GM18868 (cell line): ENCODE data around the gene SDCCAG8.

Experiments
- ATAC-seq: cut with Tn5 transposase; IDR thresholded peaks from one replicate; pipeline ENCODE4 v1.9.1; 2021; ENCODE audit warnings: mild to moderate bottlenecking, moderate library complexity; ENCODE audit not compliant: unreplicated experiment

SDCCAG8 gene

DNA sequence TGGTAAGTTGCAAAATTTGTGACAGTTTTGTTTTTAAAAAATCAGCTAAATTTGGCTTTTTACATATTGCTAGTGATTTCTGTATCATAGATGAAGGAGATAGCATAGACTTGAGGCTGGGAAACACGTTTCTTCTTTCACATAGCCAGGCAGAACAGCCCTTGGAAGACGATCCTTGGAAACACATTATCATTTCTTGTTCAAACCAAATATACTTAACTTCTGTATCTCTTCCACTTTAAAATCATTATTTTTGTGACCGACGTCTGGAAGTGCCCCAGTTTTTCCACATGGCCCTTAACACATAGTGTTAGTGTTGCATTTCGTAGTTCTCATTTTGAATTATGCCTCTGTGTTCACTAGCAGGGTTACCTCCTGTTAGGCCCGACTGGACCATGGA lies 193.5 kb downstream of the SDCCAG8 start:
- ATAC-seq: no peak

DNA sequence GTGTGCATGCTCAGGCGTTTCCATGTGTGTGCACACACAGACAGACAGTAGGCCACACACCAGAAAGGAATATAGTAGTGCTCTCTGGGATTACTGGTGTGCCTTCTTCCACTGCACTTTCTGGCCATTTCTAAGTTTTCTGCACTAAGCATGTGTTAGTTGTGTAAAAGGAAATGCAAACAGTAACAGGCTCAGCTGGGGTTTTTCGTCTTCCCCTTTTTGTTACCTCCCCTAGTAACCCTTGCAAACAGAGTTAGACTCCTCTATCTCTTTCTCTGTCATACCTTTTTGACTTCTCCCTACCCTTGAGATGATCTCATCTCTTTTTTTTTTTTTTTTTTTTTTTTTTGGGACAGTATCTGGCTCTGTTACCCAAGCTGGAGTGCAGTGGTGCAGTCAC lies 196.3 kb downstream of the SDCCAG8 start:
- peak; percentile 72 for ATAC-seq

DNA sequence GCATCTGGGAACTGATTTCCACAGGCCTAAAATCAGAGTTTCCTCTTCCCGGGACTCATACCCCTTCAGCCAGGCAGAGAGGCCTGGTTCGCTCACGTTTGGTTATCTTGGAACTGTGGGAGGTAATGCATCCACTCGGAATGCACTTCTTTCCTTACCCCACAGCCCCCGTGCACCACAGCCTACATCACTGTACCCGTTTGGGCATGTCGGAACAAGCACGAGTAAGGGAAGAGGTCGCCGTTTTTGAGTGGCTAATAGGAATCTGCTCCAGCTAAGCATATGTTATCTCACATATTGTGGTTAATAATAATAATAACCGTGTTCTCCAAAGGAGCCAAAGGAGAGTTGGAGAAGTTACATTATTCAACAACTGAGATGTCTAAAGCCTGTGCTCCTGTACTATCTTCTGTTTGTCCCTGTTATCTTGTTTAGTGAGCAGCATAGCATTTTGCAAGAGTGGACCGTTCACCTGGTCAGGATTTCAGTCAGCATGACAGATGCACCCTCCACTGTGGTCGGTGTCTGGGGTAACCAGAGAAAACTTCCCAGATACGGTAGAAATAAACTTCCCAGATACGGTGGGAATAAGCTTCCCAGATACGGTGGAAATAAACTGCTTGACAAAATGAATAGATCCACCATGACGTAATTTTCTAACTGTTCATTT lies 198.6 kb downstream of the SDCCAG8 start:
- no peak for ATAC-seq

DNA sequence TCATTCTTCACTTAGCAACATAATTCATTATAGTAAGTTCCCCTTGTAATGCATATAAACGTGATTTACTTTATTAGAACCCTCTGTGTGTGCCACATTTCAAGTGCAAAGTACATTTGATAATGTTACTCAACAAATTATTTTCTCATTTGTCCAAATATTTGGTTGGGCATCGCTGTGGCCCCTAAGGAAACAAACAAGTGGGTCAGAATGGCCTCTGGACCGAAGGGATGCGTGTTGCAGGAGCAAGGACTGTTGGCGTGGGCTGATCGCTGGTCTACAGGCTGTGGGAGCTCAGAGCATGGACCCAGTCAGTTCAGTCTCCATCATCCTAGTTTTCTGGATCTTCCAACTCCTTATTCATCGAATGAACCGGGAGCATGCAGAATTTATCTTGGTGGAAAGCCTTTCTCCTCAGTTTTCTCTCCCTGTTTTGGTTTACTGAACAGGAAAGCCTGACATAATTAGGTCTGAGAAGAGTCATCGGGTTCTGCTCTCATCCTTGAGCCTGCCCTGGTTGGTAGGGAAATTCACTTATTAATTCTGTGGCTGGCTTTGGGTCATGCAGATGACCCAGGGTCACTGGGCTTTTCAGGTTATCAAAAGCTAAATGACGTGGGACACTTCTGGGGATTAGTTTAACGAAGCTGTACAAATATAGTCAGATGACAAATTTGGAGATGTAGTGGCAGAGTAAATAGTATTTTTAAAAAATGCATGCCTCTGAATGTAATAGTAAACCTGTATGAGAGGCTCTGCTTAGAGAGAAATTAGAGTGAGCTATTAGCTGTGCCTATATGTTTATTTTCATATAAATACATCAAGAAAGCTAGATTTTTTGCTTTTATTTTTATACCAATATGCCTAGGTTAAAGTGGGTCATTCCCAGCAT lies 200.2 kb downstream of the SDCCAG8 start:
- ATAC-seq: no peak

DNA sequence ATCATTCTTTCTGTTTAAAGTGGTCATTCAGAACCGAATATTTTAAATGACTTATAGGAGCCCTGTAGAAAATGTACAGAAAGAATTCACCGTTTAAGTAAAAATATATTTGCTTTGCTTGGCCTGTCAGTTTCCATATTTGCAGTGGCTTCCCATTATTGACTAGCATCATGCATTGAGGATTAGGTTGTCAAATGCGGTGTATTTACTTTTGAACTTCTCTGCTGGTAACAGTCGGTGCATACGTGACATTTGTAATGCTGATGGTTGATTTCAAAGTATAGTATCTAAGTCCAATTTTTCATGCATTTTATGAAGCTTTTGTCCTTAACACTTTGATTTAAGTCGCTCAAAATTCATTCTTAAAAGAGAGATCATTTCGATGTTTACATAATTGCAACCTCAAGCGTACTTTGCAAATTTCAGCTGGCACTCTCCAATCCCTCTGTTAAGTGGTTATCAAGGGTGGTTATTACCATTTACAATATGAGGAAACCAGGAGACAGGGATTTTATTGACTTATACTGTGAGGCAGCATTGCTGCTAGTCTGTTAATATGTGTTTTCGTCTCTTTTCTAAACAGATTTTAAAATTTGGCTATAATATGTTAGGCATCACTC lies 201.6 kb downstream of the SDCCAG8 start:
- ATAC-seq: no peak

DNA sequence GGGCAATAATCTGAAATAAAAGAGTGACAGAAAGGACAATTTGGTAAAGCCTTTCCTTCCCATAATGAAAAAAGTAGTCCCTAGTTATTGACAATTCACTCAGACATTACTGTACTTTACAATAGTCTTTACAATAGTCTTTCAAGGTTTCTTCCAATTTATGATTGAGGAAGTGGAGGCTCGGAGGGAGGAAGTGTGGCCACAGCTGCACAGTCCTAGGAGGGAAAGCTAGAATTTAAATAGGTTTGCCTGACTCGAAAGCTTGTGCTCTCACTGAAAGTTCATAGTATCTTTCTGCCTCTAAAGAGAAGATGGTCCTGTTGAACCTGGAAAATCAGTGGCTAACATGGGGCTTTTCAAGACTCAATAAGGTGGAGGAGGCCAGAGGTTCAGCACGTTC lies 203.2 kb downstream of the SDCCAG8 start:
- no peak for ATAC-seq

DNA sequence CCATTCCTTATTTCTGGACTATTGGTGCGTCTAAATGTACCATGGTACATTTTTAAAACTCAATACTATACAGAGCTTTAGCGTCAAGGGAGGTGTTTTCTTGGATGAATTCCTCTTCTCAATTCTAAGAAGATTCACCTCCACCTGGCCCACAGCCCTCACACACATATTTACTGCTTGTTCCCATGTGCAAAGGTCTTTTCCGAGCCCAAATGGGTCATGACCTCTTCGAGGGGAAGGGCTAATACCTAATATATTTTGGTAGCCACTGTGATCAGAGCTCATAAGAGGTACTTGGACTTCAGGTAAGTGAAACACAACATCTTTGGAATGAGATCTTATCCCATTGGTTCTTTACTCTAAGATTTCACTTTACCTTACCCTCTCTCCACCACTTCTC lies 205.9 kb downstream of the SDCCAG8 start:
- no peak for ATAC-seq

DNA sequence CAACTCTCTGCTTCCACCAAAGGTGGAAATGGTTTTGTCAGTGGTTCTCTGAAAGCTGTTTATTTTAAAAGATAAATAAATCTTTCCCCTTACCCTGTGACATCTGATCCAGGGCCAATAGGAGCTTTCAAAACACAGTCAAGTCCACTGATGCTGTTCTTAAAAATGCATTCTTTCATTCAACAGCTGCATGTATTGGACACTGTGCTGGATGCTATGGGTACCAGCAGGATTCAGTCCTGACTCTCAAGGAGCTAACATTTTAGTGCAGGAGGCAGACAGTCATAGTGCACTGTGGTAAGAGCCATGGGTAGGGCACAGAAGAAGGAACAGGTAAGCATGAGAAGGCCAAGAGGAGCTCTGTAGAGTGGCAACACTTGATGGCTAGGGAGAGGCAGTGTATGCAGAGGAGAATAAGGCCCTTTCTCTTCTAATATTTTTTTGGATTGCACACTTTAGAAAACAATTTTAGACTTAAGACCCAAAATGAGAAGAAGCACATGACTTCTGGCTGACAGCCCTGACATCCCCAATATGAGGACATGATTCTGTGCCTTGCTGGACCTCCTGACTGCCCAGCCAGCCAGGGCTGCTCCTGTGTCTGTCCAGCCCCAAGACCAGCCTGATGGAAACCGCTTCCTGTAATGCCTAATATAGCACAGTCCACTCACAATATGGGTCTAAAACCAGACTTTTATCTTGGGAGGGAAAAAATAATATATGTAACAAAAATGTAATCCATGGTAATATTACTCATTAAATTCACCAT lies 207.3 kb downstream of the SDCCAG8 start:
- ATAC-seq: no peak

DNA sequence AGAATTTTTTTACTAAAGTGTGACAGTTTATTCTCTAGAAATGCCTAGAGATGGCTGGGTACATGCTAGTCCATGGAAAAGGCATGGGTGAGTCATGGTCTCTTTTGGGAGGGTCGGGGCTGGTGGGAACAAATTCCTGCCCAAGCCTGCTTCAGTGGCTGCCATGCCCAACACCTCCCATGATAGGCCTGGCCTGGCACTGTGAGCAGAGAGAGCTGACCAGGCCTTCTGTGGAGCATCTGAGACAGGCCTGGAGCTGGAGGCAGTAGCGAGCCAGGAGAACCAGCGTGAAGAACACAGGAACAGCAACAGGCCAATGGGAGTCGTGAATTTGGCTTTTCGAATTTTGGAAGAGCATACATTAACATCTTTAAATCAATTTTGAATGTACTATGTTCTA lies 209.2 kb downstream of the SDCCAG8 start:
- no peak for ATAC-seq

DNA sequence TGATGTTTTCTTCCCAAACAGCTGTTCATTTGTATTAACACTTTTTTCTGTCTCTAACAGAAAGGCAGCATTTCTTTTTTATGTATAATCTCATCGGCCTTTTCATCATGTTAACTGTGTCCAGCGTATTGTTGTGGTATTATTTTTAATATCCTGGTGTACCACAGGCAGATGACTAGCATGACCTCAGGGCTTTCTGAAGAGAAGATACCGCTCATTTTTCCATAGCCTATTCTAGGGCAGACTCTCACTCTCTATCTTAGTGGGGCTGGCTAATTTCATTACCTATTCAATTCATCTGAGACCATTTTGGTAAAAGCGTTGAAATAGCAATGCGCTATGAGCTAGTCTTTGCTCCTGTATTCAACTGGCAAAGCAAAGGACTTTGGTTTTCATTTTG lies 209.9 kb downstream of the SDCCAG8 start:
- no peak for ATAC-seq

DNA sequence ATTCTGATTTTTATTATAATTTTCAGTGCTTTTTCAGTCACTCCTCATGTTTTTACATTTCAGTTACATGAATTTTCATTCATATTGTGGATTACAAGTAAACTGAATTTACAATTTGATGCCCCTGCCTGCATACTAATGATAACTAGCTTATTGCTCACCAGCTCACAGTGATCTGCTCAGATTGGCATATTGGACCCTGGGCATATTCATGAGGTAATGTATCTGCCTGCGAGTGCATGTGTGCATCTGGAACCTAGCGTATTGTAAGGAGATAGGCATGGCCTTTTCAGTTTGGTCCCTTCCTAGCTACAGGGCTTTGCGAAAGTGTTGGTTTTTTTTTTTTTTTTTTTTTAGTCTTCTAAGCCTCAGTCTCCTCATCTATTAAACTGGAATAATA lies 213.7 kb downstream of the SDCCAG8 start:
- no peak for ATAC-seq

DNA sequence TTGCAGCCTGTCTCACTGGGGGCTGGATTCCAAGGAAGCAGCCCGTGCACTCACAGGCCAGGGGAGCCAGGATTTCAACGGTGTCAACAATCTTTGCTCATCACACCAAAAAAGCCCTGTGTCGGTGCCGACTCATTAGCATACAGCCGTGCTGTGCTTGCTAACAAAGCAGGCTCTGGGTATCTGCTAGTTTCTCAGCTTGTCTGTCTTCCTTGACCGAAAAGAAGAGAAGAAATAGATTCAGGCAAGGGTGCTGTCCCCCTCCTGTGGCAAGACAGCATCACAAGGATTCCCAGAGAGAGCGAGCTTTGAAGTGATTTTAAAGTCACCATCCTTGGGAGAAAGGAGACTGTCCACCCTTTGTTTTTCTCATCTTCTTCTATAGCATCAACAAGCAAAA lies 214.7 kb downstream of the SDCCAG8 start:
- no peak for ATAC-seq

DNA sequence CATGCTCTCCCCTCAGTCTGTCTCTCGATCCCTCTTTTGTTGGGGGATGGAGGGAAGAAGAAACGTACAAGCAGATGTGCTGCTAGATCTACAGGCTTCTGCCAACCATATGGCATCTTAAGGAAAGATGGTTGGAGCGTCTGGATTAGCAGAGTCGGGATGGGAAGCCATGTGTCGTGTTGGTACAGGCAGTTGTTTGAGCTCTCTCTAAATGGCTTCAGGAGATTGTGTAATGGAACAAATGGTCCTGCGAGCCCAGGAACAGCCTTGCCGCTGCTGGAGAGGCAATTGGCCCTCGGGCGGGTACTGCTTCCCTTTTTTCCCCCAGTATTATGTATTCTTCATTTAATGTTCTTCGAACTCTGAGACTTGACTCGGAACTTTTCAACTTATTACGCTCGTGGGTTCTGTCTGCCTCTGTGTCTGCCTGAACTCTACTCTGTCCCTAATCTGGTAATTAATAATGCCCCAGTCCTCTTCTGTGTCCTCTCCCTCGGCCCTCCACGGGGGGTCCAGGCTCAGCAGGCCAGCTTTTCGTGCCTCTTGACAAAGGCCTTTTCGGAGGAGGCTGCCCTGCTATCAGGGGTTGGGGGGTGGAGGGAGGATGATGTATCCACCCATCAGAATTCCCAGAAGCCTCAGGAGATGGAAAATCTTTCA lies 215.3 kb downstream of the SDCCAG8 start:
- no peak for ATAC-seq

DNA sequence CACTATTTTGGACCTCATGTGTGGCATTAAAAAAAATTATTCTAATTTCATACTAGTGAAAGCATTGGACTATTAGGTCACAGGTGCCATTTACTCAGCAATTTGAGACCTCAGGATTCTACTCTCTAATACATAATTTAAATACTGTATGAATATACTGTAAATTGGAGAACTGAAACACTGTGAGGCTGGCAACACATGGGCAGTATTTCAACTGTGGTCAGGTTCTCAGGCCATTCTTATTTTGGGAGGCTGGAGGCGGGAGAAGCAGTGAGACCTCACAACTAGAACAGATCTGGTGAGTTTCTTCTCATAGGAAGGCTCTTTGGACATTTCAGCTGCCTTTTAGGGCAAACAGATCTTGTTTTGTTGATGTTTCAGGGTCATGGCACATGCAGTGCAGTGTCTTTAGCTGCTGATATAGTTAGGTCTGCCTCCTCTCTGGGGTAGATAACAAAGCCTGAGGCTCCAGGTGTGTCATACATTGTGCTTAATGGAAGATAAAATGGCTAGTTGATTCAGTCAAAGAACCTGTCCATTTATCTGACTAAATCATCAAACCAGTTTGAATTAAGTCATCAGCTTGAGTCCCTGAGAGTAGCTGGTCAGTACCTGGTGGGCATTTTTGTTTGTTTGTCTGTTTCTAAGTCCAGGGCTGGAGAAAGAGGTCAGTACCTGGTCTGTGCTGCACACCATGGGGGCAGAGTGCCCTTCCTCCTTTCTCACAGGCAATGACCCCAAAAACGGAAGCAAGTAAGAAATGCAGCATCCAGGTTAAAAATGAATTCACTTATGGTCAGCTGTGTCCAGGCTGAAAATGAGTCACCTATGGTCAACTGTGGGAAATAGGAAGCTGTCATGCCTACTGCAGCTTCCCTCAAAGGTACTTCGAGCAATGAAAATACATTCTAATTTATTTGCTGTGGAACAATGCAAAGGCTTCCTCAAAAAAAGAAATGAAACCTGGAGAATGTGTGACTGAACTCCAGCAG lies 216.2 kb downstream of the SDCCAG8 start:
- peak; percentile 88 for ATAC-seq

DNA sequence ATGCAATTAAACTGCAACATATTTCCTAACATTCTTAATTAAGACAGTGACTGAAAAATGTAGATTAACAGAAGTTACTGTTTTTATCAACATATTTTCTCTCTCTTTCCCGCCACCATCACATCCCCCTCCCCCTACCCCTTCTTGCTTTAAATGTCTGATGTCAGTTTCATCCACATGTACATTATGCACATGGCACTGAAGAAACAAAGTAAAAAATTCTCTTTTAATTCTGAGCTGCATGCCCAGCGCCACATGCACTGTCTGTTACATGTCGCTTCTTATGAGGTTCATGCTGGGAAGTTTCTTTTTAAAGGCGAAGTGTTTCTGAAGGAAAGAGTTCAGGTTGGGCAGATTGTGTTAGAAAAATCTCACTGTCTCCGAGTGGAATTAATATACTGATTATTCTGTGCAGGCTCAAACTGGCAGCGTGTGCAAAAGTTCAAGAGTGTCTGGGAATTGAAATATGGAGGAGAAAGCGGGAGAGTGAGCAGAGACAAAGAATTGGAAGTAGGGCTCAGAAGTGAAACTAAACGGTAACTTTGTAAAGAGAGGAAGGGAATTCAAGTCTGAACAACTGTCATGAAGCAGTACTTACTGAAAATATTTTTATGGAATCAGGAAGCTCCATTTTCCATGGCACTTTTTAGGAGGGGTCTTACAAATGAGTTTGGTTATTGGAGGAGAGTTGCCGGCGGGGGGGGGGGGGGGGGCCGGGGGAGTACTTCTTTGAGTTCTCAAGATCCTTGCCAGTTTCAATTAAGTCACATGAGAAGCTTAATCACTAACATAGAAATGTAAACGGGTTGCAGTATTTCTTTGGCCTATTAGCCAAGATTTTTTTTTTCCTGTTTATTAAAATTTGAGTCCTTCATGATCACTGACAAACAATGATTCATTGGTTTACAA lies 217.6 kb downstream of the SDCCAG8 start:
- no peak for ATAC-seq

DNA sequence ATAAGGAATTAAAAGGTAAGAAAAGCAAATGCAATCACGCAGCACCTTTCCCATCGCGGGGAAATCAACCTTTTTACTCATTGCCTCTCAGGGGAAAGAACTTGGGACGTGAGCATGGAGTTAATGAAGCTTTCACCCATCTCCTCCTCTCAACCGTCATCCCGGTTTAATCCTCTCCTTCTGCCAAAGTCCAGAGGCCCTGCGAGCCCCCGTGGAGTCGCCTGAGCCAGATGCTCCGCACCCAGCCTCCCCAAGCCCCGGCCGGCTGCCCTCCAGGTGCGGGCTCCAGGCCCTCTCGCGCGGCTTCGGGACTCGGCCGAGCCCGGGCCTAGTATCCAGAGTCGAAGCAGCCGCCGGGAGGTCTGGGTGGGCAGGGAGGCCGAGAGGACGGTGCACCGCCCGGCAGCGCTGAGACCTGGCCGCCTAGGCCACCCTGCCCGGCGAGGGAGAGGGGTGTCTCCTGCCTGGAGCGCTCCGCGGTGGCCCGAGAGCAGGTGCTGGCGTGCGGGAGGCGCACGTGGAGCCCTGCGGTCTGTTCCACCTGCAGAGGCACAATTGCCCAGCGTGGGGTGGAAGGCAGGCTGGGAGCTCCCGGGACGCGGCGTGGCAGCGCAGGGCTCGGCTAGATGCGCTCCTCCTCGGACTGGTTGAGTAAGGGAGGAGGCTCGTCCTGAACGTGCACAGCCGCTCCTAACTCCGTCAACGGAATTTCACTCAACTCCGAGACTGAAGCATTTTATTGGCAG lies 218.5 kb downstream of the SDCCAG8 start:
- no peak for ATAC-seq

DNA sequence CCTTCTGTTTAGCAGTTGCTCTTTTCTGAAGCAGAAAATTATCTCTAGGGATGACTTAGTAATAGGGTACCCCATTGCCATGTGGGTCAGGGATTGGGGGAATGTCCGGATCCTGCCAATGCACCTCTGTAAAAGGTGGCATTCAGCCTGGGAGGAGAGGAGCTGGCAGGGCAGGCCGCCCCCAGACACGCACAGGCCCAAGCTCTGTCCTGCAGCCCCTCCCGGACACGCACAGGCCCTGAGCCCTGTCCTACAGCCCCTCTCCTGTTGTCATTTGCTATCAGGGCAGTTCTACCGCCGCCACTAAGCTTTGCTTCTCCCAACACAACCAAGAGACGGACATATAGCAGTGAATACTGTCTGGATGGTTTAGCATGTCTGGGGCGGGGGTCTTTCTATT lies 219.1 kb downstream of the SDCCAG8 start:
- no peak for ATAC-seq

DNA sequence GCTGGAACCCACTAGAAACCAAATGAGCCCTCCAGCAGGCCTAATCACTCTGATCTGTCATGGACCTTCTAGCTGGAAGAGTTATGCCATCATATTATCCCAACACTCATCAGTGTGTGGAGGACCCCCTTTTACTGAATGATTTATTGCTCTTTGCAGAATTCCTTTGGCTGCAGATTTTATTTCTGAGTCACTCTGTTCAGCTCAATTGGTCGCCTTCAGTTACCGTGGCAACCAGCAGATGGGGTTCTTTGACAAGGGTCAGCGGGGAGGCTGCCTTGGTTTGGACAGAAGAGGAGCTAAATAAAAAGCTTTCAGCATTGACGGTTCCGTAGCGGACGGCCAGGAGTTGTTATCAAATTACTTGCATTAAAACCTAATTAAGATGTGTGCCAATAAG lies 220.1 kb downstream of the SDCCAG8 start:
- no peak for ATAC-seq
